Measurements from ENCODE around the gene C12orf75. TPM values are rescaled to one million over a fixed set of nuclear protein-coding genes. Genes with fewer than 3 reads are reported as not detected.
A peak's percentile ranks its signal among the peaks of the same experiment; 100 is the strongest.

Gene C12orf75
- total and polyA plus RNA-seq, 2 donors (not counting 1 experiment from before 2014, with no cell fraction given), result 133 to 298 TPM

DNA sequence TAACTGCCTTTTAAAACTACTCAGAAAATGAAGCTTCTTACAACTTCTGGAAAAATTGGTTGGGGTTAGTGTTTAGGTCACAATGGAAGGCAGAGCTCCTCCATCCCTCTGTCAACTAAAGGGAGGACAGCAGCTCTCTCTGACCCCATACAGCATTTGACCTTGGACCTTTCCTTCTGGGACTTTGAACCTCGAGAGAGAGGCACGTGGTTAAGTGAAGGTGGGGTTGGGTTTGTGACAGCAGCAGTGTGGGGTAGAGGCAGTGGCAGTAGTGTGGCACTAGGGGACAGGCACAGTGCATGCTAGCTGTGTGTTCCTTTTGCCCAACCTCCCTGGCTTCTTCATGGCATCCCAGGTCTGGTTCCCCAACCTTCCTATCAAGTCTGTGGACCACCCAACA, 9.4 kb upstream of the C12orf75 start:
- no peaks in the 10 kb centered on the region for H3K27me3 ChIP-seq (ENCODE audit: control insufficient read depth, insufficient read depth, low read length)
- no peaks in the 10 kb centered on the region for H3K79me2 ChIP-seq (ENCODE audit: control insufficient read depth, insufficient read depth, low read length)
- no peak overlapping the region for H2AFZ ChIP-seq (ENCODE audit: low read length)

DNA sequence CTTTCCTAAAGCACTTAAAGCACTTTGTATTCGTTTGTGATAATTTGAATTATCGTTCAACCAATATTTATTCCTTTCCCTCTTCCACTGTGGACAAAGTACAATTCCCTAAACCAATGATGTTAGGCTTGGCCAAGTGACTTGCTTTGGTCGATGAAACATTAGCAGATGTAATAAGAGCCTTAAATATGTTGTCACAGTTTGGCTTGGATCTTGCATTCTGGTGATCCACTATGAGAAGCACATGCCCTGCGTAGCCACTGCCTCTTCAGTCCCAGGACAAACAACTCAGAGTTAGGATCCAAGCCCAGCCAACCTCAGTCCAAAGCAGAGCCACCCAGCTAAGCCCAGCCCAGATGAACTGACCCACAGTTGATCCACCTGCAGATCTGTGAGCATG, 8.4 kb upstream of the C12orf75 start:
- Histone ChIP-seq H3K27ac (ENCODE audit: insufficient read depth, low read length) (no peak overlapping the region), H2AFZ (ENCODE audit: low read length) (no peak overlapping the region), H3K79me2 (ENCODE audit: control insufficient read depth, insufficient read depth, low read length) (no peaks in the 10 kb centered on the region), H3K27me3 (ENCODE audit: control insufficient read depth, insufficient read depth, low read length) (no peaks in the 10 kb centered on the region), H3K36me3 (ENCODE audit: control insufficient read depth, insufficient read depth, low read length) (no peaks in the 10 kb centered on the region), H3K9me3 (ENCODE audit: control insufficient read depth, insufficient read depth, low read depth, low read length) (no peaks in the 10 kb centered on the region), H4K20me1 (ENCODE audit: control insufficient read depth, extremely low read depth, insufficient read depth, low read length) (no peaks in the 10 kb centered on the region), H3K9ac (ENCODE audit: insufficient read depth, low read length) (no peak overlapping the region), H3K4me1 (ENCODE audit: control insufficient read depth, extremely low read depth, insufficient read depth, low read length) (peaks cover 8% of the 10 kb centered on the region), H3K4me2 (ENCODE audit: extremely low read depth, insufficient read depth, low read length) (no peak overlapping the region), H3K4me3 (replicated peaks in 1 of 4; ENCODE audit: control extremely low read depth in 1 of 4, insufficient read depth in 1 of 4, low read depth in 3 of 4, low read length in 4 of 4) (no peak overlapping the region)
- no peak for TF ChIP-seq EZH2 (IDR thresholded peaks at IDR 0.05; ENCODE audit: low read length, missing control alignments)
- TF ChIP-seq, protein P1, sequence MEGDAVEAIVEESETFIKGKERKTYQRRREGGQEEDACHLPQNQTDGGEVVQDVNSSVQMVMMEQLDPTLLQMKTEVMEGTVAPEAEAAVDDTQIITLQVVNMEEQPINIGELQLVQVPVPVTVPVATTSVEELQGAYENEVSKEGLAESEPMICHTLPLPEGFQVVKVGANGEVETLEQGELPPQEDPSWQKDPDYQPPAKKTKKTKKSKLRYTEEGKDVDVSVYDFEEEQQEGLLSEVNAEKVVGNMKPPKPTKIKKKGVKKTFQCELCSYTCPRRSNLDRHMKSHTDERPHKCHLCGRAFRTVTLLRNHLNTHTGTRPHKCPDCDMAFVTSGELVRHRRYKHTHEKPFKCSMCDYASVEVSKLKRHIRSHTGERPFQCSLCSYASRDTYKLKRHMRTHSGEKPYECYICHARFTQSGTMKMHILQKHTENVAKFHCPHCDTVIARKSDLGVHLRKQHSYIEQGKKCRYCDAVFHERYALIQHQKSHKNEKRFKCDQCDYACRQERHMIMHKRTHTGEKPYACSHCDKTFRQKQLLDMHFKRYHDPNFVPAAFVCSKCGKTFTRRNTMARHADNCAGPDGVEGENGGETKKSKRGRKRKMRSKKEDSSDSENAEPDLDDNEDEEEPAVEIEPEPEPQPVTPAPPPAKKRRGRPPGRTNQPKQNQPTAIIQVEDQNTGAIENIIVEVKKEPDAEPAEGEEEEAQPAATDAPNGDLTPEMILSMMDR (conservative IDR thresholded peaks at IDR 0.05 in 1 of 2, IDR thresholded peaks at IDR 0.05 in 1 of 2; ENCODE audit: low read depth in 1 of 2, low read length in 2 of 2), result no peak
- DNase-seq (ENCODE audit: low read depth in 2 of 2), result peak in 1 of 2 donors; percentile 27

More for the DNA sequence above, 9.4 kb upstream of the C12orf75 start:
- no peak overlapping the region for H3K27ac ChIP-seq (ENCODE audit: insufficient read depth, low read length)
- H4K20me1 ChIP-seq (ENCODE audit: control insufficient read depth, extremely low read depth, insufficient read depth, low read length), result no peaks in the 10 kb centered on the region
- H3K9me3 ChIP-seq (ENCODE audit: control insufficient read depth, insufficient read depth, low read depth, low read length), result no peaks in the 10 kb centered on the region
- H3K4me1 ChIP-seq (ENCODE audit: control insufficient read depth, extremely low read depth, insufficient read depth, low read length), result peaks cover 12% of the 10 kb centered on the region
- no peak for DNase-seq (ENCODE audit: low read depth in 2 of 2)
- H3K9ac ChIP-seq (ENCODE audit: insufficient read depth, low read length), result no peak overlapping the region
- TF ChIP-seq, protein P1 (conservative IDR thresholded peaks at IDR 0.05 in 1 of 2, IDR thresholded peaks at IDR 0.05 in 1 of 2; ENCODE audit: low read depth in 1 of 2, low read length in 2 of 2), result no peak
- TF ChIP-seq EZH2 (IDR thresholded peaks at IDR 0.05; ENCODE audit: low read length, missing control alignments), result no peak
- no peak overlapping the region for H3K4me2 ChIP-seq (ENCODE audit: extremely low read depth, insufficient read depth, low read length)
- no peaks in the 10 kb centered on the region for H3K36me3 ChIP-seq (ENCODE audit: control insufficient read depth, insufficient read depth, low read length)
- H3K4me3 ChIP-seq (replicated peaks in 1 of 4; ENCODE audit: control extremely low read depth in 1 of 4, insufficient read depth in 1 of 4, low read depth in 3 of 4, low read length in 4 of 4), result no peak overlapping the region

DNA sequence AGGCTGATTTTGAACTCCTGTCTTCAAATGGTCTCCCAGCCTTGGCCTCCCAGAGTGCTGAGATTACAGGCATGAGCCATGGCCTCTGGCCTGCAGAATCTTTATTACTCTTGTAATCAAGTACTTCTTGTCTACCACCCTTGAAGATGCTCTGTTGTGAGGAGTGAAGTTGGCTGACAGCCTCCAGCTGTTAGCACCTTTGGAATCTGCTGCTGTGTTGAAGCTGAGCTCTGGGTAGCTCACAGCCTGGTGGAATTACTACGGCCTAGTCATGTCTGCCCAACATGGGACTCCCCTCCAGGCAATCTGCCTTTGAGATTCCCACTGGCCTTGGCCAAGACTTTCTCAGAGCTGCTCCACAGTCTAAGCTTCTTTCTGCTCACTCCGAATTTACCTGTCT, 5.8 kb upstream of the C12orf75 start:
- Histone ChIP-seq H2AFZ (ENCODE audit: low read length) (no peak overlapping the region), H3K27ac (ENCODE audit: insufficient read depth, low read length) (no peak overlapping the region), H4K20me1 (ENCODE audit: control insufficient read depth, extremely low read depth, insufficient read depth, low read length) (no peaks in the 10 kb centered on the region), H3K4me1 (ENCODE audit: control insufficient read depth, extremely low read depth, insufficient read depth, low read length) (no peaks in the 10 kb centered on the region), H3K27me3 (ENCODE audit: control insufficient read depth, insufficient read depth, low read length) (no peaks in the 10 kb centered on the region), H3K4me3 (replicated peaks in 1 of 4; ENCODE audit: control extremely low read depth in 1 of 4, insufficient read depth in 1 of 4, low read depth in 3 of 4, low read length in 4 of 4) (no peak overlapping the region), H3K9ac (ENCODE audit: insufficient read depth, low read length) (no peak overlapping the region), H3K36me3 (ENCODE audit: control insufficient read depth, insufficient read depth, low read length) (no peaks in the 10 kb centered on the region), H3K4me2 (ENCODE audit: extremely low read depth, insufficient read depth, low read length) (no peak overlapping the region), H3K79me2 (ENCODE audit: control insufficient read depth, insufficient read depth, low read length) (no peaks in the 10 kb centered on the region), H3K9me3 (ENCODE audit: control insufficient read depth, insufficient read depth, low read depth, low read length) (no peaks in the 10 kb centered on the region)
- no peak for DNase-seq (ENCODE audit: low read depth in 2 of 2)
- no peak for TF ChIP-seq EZH2 (IDR thresholded peaks at IDR 0.05; ENCODE audit: low read length, missing control alignments)
- TF ChIP-seq, protein P1 (conservative IDR thresholded peaks at IDR 0.05 in 1 of 2, IDR thresholded peaks at IDR 0.05 in 1 of 2; ENCODE audit: low read depth in 1 of 2, low read length in 2 of 2), result no peak
